B cell (primary cell): Measurements from ENCODE around the gene TMX2. TPM values are rescaled to one million over a fixed set of nuclear protein-coding genes. Genes with fewer than 3 reads are reported as not detected.

Source experiments
- ATAC-seq: fragments of 200-7000 bp; cut with Tn5 transposase; one replicate; pipeline ENCODE4 v1.10.0; 2021; ENCODE audit warnings: low read depth, mild to moderate bottlenecking, moderate number of reproducible peaks, moderate library complexity
- CTCF ChIA-PET: fragments of 350-600 bp; sonication (Branson Sonifier 250); formaldehyde crosslinking; loops from one replicate; lab custom pipeline; 2021; ENCODE audit warnings: antibody characterized with exemption, inconsistent platforms; lab: Charles Lee
- POLR2A ChIA-PET: fragments of 350-600 bp; sonication (Branson Sonifier 250); formaldehyde crosslinking; loops from one replicate; lab custom pipeline; 2021; ENCODE audit warnings: antibody characterized with exemption; lab: Charles Lee
- DNase-seq: peaks from one replicate; pipeline ENCODE4 v3.0.0; 2013
- H2AFZ ChIP-seq: 2 replicates; pipeline ENCODE4 v1.6.1; 2012; ENCODE audit warnings: mild to moderate bottlenecking, low read depth, low read length; ENCODE audit not compliant: insufficient read depth, poor library complexity, severe bottlenecking
- H3K27ac ChIP-seq, 2 donors: 1 replicate in 1 of 2; 2 replicates in 1 of 2; pipeline ENCODE4 v1.5.1; 2012 to 2013; ENCODE audit warnings: low read length in 2 of 2, mild to moderate bottlenecking in 2 of 2, moderate library complexity in 1 of 2
- H3K27me3 ChIP-seq, 4 experiments: fragments of 200-600 bp in 1 of 4; sonication (generic) in 1 of 4; replicated peaks in 1 of 4; 1 replicate in 2 of 4; 2 replicates in 2 of 4; pipeline versions ENCODE4 v1.6.1 to v1.7.0; 2013 to 2016; ENCODE audit warnings: low read length in 3 of 4, mild to moderate bottlenecking in 2 of 4, mixed read lengths in 1 of 4, moderate library complexity in 1 of 4; ENCODE audit not compliant: insufficient read depth in 4 of 4, control insufficient read depth in 3 of 4; ENCODE audit errors: control extremely low read depth in 1 of 4
- H3K36me3 ChIP-seq, 2 experiments: replicated peaks in 1 of 2; 1 replicate in 1 of 2; 2 replicates in 1 of 2; pipeline versions ENCODE4 v1.6.1 to v1.7.1; 2013; ENCODE audit warnings: low read length in 1 of 2; ENCODE audit not compliant: insufficient read depth in 2 of 2, control insufficient read depth in 1 of 2; ENCODE audit errors: control extremely low read depth in 1 of 2, extremely low read depth in 1 of 2
- H3K4me1 ChIP-seq, 2 donors: fragments of 200-600 bp in 1 of 2; sonication (generic) in 1 of 2; 1 replicate in 1 of 2; 2 replicates in 1 of 2; pipeline versions ENCODE4 v1.5.1 to v1.6.1; 2013 to 2017; ENCODE audit warnings: low read length in 2 of 2; ENCODE audit not compliant: control insufficient read depth in 2 of 2, insufficient read depth in 2 of 2
- H3K4me2 ChIP-seq: replicated peaks from 2 replicates; pipeline ENCODE3; 2012; ENCODE audit warnings: mild to moderate bottlenecking, low read depth, low read length; ENCODE audit not compliant: poor library complexity, severe bottlenecking
- H3K4me3 ChIP-seq, 5 experiments: fragments of 200-600 bp in 1 of 5; sonication (generic) in 1 of 5; 1 replicate in 3 of 5; 2 replicates in 2 of 5; pipeline versions ENCODE4 v1.5.1 to v1.7.0; 2011 to 2016; ENCODE audit warnings: low read length in 4 of 5, mild to moderate bottlenecking in 4 of 5, low read depth in 2 of 5, control low read depth in 1 of 5, moderate library complexity in 1 of 5; ENCODE audit not compliant: insufficient read depth in 1 of 5; ENCODE audit errors: control extremely low read depth in 1 of 5, extremely low read depth in 1 of 5
- H3K79me2 ChIP-seq: fragments of 200-600 bp; sonication (generic); one replicate; pipeline ENCODE4 v1.6.0; 2016; ENCODE audit warnings: low read length; ENCODE audit not compliant: control insufficient read depth, insufficient read depth
- H3K9ac ChIP-seq: fragments of 200-600 bp; sonication (generic); 2 replicates; pipeline ENCODE4 v1.6.1; 2017; ENCODE audit warnings: mild to moderate bottlenecking, low read length, moderate library complexity
- H3K9me3 ChIP-seq, 3 donors: one replicate each; pipeline versions ENCODE4 v1.6.1 to v1.7.1; 2013; ENCODE audit warnings: low read length in 2 of 3; ENCODE audit not compliant: control insufficient read depth in 2 of 3, insufficient read depth in 1 of 3; ENCODE audit errors: control extremely low read depth in 1 of 3
- H4K20me1 ChIP-seq: 2 replicates; pipeline ENCODE4 v1.6.0; 2012; ENCODE audit warnings: mild to moderate bottlenecking, low read length; ENCODE audit not compliant: insufficient read depth, control insufficient read depth, poor library complexity, severe bottlenecking
- H3K27ac Mint-ChIP-seq: one replicate; pipeline ENCODE4 v1.8.0; 2021; ENCODE audit warnings: mixed read lengths
- H3K27me3 Mint-ChIP-seq: one replicate; pipeline ENCODE4 v1.8.0; 2021; ENCODE audit warnings: mixed read lengths
- H3K4me1 Mint-ChIP-seq: one replicate; pipeline ENCODE4 v1.8.0; 2021; ENCODE audit warnings: mixed read lengths
- H3K4me3 Mint-ChIP-seq: one replicate; pipeline ENCODE4 v1.8.0; 2021; ENCODE audit warnings: mixed read lengths
- H3K9me3 Mint-ChIP-seq: one replicate; pipeline ENCODE4 v1.8.0; 2022; ENCODE audit warnings: mixed read lengths; ENCODE audit not compliant: insufficient read depth
- CTCF ChIP-seq: fragments of 200-600 bp; IDR thresholded peaks from one replicate; pipeline ENCODE4 v1.8.0; 2022; ENCODE audit warnings: antibody characterized with exemption, mild to moderate bottlenecking
- EZH2 ChIP-seq: IDR thresholded peaks from 2 replicates; pipeline ENCODE4 v1.6.1; 2012; ENCODE audit warnings: borderline replicate concordance, low read depth, mild to moderate bottlenecking, moderate library complexity, low read length; ENCODE audit not compliant: insufficient read depth, poor library complexity, severe bottlenecking
- WGBS: methylation state at CpG from one replicate; pipeline ENCODE4 v1.1.5; 2013; ENCODE audit warnings: missing lambda C conversion rate; ENCODE audit not compliant: insufficient coverage; 5-methylcytosine and 5-hydroxymethylcytosine counted together
- intact Hi-C: fragments of 100-400 bp; cut with micrococcal nuclease; formaldehyde crosslinking; loops from one replicate; pipeline ENCODE4 v1.10.0; 2022
- polyA plus RNA-seq: library from polyadenylated mRNA; depleted of rRNA; stranded (reverse); fragments of >200 nt; gene quantifications from 2 replicates; pipeline ENCODE4 v1.2.3, GENCODE V29; 2012
- total RNA-seq, 2 donors: library from RNA; stranded (reverse); fragments of 120-200 nt in 1 of 2; gene quantifications; 1 replicate in 1 of 2; 2 replicates in 1 of 2; pipeline versions ENCODE4 v1.2.3 to v1.2.4, GENCODE V29; 2013 to 2022

Gene TMX2
- total and polyA plus RNA-seq, 2 donors (not counting 1 experiment from before 2014, with no cell fraction given): 40.3 to 60.2 TPM

- DNase-seq (no peak), ATAC-seq (no peak)
- H3K4me1 ChIP-seq: peaks cover 18 to 30% of the 10 kb centered on the region in 2 donors
- H3K27me3 ChIP-seq: no peaks in the 10 kb centered on the region
- WGBS: no CpG with 5 or more reads among the region's 1 CpG
- no peak overlapping the region for H2AFZ ChIP-seq
- ChIA-PET POLR2A (interaction anchor here (0.7 kb wide), 1 partner anchor 19 kb away, joined by 8 read pairs; no protein-coding TSS in a partner anchor), CTCF (interaction anchor here (2.2 to 6.5 kb wide), 2 partner anchors 21 to 28 kb away, joined by 10 to 37 read pairs; partner anchors contain the start of gene BTBD18)
- intact Hi-C loops: no loop called here
- no peak overlapping the region for H3K4me3 Mint-ChIP-seq
- H3K27ac Mint-ChIP-seq: no peak overlapping the region
- no peaks in the 10 kb centered on the region for H3K27me3 Mint-ChIP-seq
- TF ChIP-seq CTCF: no peak
- TF ChIP-seq EZH2: no peak
- H3K9ac ChIP-seq: no peak overlapping the region
- no peaks in the 10 kb centered on the region for H3K36me3 ChIP-seq
- peaks cover 84% of the 10 kb centered on the region for H3K79me2 ChIP-seq
- H3K9me3 ChIP-seq: no peaks in the 10 kb centered on the region
- no peaks in the 10 kb centered on the region for H4K20me1 ChIP-seq
- no peaks in the 10 kb centered on the region for H3K9me3 Mint-ChIP-seq
- H3K4me1 Mint-ChIP-seq: peaks cover 49% of the 10 kb centered on the region
- H3K27ac ChIP-seq: no peak overlapping the region
- no peak overlapping the region for H3K4me2 ChIP-seq
- H3K4me3 ChIP-seq: no peak overlapping the region
Measured at GRCh38 chr11:57779276-57779675, 66.9 kb downstream of the TMX2 start.

- ATAC-seq (no peak), DNase-seq (no peak)
- Histone ChIP-seq H3K36me3 (no peaks in the 10 kb centered on the region), H2AFZ (no peak overlapping the region), H3K4me3 (no peak overlapping the region), H4K20me1 (no peaks in the 10 kb centered on the region), H3K9ac (no peak overlapping the region), H3K27ac (no peak overlapping the region), H3K79me2 (peaks cover 74% of the 10 kb centered on the region), H3K4me2 (no peak overlapping the region), H3K4me1 (peaks cover 40 to 44% of the 10 kb centered on the region in 2 donors), H3K27me3 (no peaks in the 10 kb centered on the region), H3K9me3 (no peaks in the 10 kb centered on the region)
- H3K9me3 Mint-ChIP-seq: no peaks in the 10 kb centered on the region
- no peak overlapping the region for H3K4me3 Mint-ChIP-seq
- intact Hi-C loops: no loop called here
- peak overlapping the region; percentile 11 for H3K27ac Mint-ChIP-seq
- no CpG with 5 or more reads among the region's 3 CpGs for WGBS
- ChIA-PET CTCF (interaction anchor here (1.4 kb wide), 1 partner anchor 19 kb away, joined by 6 read pairs; no protein-coding TSS in a partner anchor), POLR2A (interaction anchor here (0.6 to 0.9 kb wide), 2 partner anchors 10 to 18 kb away, joined by 3 to 5 read pairs; no protein-coding TSS in a partner anchor)
- H3K4me1 Mint-ChIP-seq: peaks cover 52% of the 10 kb centered on the region
- TF ChIP-seq CTCF: no peak
- TF ChIP-seq EZH2: no peak
- no peaks in the 10 kb centered on the region for H3K27me3 Mint-ChIP-seq
Measured at GRCh38 chr11:57781529-57781943, 69.1 kb downstream of the TMX2 start.
